ENCODE measurements around the gene DCBLD1. TPM values are rescaled to one million over a fixed set of nuclear protein-coding genes. Genes with fewer than 3 reads are reported as not detected.

The DCBLD1 gene
- total and polyA plus RNA-seq, 2 of the 13 experiments (the other 11 are each of a cell fraction or from before 2014, with no cell fraction given) = 23.2 to 41.5 TPM

- no peak overlapping the region for H3K27ac ChIP-seq (ENCODE audit: extremely low read length, insufficient read depth, low read length)
- no peak for ATAC-seq
- no peaks in the 10 kb centered on the region for H3K9me3 ChIP-seq (ENCODE audit: low read length)
- no peak overlapping the region for H3K9ac ChIP-seq (ENCODE audit: insufficient read depth, low read depth, low read length)
- ChIA-PET POLR2A (no interaction called here), CTCF (ENCODE audit: low intra/inter-chr PET ratio, low total read pairs) (interaction anchor here (1.0 to 4.6 kb wide), 7 partner anchors 49 to 209 kb away, joined by 3 to 59 read pairs (median 6); partner anchors contain the start of gene DCBLD1)
- H3K4me3 ChIP-seq (replicated peaks in 1 of 3; ENCODE audit: insufficient read depth in 1 of 3, low read depth in 2 of 3, low read length in 3 of 3) = no peak overlapping the region
- H3K36me3 ChIP-seq (replicated peaks in 1 of 2; ENCODE audit: control insufficient read depth in 1 of 2, insufficient read depth in 2 of 2, low read length in 2 of 2) = peaks cover 0 to 1% of the 10 kb centered on the region in 2 experiments; a peak in 1 of 5 replicates
- H3K27me3 ChIP-seq (ENCODE audit: control insufficient read depth in 1 of 2, insufficient read depth in 2 of 2, low read length in 2 of 2) = no peaks in the 10 kb centered on the region
- H4K20me1 ChIP-seq (ENCODE audit: insufficient read depth, low read length) = no peaks in the 10 kb centered on the region
- BruUV-seq (replicated peaks) = no TSS peak
- intact Hi-C loops (cut with micrococcal nuclease; ENCODE audit: unreplicated experiment) = no loop called here
- H3K79me2 ChIP-seq (ENCODE audit: insufficient read depth, low read length) = no peaks in the 10 kb centered on the region
- no peak for DNase-seq (ENCODE audit: low spot score)
- 61% methylated on average over 3 of the region's 3 CpGs for WGBS (ENCODE audit: low lambda C conversion rate)
- no peak overlapping the region for H2AFZ ChIP-seq (ENCODE audit: low read length)
- H3K4me1 ChIP-seq (ENCODE audit: insufficient read depth, low read length) = peaks cover 6% of the 10 kb centered on the region; the same call in 1 of the 2 replicates
- FAIRE-seq = no peak
- H3K4me2 ChIP-seq (ENCODE audit: low read depth, low read length) = no peak overlapping the region
- in situ Hi-C loops (cut with HindIII; ENCODE audit: extremely low pct_ligation_motif_present, low pct_unique_long_range_greater_than_20kb) = loop anchor here (5.0 kb wide), 1 partner anchor 103 kb away; no protein-coding TSS in a partner anchor
- TF ChIP-seq ZHX1 (CRISPR knock-in tag; IDR thresholded peaks at IDR 0.05; ENCODE audit: low read depth) = no peak
- no peak for TF ChIP-seq CBX5 (CRISPR knock-in tag; IDR thresholded peaks at IDR 0.05; ENCODE audit: borderline replicate concordance)
- no peak for TF ChIP-seq KIAA2018 (CRISPR knock-in tag; IDR thresholded peaks at IDR 0.05; ENCODE audit: borderline replicate concordance)
- TF ChIP-seq ZNF800 (CRISPR knock-in tag; IDR thresholded peaks at IDR 0.05) = no peak
- TF ChIP-seq ZNF563 (CRISPR knock-in tag; IDR thresholded peaks at IDR 0.05) = no peak
- no peak for TF ChIP-seq SP5 (CRISPR knock-in tag; IDR thresholded peaks at IDR 0.05; ENCODE audit: borderline replicate concordance, low read depth)
- 0 out of 2 replicates have a peak, but pooled peaks have one; percentile 47 for TF ChIP-seq KLF11 (CRISPR knock-in tag; IDR thresholded peaks at IDR 0.05)
- TF ChIP-seq ZNF7 (CRISPR knock-in tag; IDR thresholded peaks at IDR 0.05) = no peak
Measured at GRCh38 chr6:117555262-117555849, 72.9 kb downstream of the DCBLD1 start.
